ENCODE measurements around the gene SLC43A2. TPM values are rescaled to one million over a fixed set of nuclear protein-coding genes. Genes with fewer than 3 reads are reported as not detected.
A peak's percentile ranks its signal among the peaks of the same experiment; 100 is the strongest.

SLC43A2 gene
- total and polyA plus RNA-seq, 2 of the 13 experiments (the other 11 are each of a cell fraction or from before 2014, with no cell fraction given) = 7.3 to 20.0 TPM

DNA sequence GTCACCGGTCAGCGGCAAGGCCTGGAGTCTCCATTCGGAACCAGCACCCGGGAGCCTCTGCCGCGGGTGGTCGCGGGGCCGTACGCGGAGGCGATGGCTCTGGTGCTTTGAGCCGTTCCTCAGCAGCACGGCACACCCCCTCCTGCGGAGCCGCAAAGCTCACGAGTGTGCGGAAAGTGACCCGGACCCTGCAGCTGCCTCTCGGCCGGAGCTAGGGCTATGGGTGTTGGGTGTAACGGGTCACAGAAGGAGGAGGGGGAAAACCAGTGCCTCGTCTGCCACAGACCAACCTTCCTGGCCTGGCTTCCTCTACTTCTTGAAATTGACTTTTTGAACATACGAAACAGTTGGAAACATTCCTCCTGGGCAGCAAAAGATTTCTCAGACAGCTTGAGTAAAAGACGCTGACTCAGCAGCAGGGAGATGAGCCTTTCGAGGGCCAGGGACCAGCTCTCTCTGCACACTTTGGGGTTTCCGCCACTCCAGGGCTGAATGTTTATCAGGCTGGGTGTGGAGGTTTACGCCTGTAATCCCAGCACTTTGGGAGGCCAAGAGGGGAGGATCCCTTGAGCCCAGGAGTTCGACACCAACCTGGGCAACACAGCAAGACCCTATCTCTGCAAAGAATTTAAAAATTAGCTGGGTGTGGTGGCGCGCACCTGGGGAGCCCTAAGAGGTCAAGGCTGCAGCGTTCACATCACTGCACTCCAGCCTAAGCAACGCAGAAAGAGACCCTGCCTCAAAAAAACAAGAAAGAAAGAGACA lies 39.6 kb downstream of the SLC43A2 start:
- TF ChIP-seq, protein P1, sequence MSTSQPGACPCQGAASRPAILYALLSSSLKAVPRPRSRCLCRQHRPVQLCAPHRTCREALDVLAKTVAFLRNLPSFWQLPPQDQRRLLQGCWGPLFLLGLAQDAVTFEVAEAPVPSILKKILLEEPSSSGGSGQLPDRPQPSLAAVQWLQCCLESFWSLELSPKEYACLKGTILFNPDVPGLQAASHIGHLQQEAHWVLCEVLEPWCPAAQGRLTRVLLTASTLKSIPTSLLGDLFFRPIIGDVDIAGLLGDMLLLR (CRISPR knock-in tag; IDR thresholded peaks at IDR 0.05) = no peak
- TF ChIP-seq YEATS2 (CRISPR knock-in tag; IDR thresholded peaks at IDR 0.05; ENCODE audit: borderline replicate concordance) (no peak), NFIB (CRISPR knock-in tag; IDR thresholded peaks at IDR 0.05; ENCODE audit: borderline replicate concordance) (no peak), ZNF121 (CRISPR knock-in tag; IDR thresholded peaks at IDR 0.05) (peak; percentile 85), HNRNPLL (IDR thresholded peaks at IDR 0.05; ENCODE audit: low read depth, low read length, poor library complexity, severe bottlenecking) (no peak), ZNF441 (CRISPR knock-in tag; IDR thresholded peaks at IDR 0.05; ENCODE audit: borderline replicate concordance) (no peak), ZNF607 (CRISPR knock-in tag; IDR thresholded peaks at IDR 0.05; ENCODE audit: borderline replicate concordance) (0 out of 2 replicates have a peak, but pooled peaks have one; percentile 23), TCF12 (IDR thresholded peaks at IDR 0.05) (no peak), TCF12 (CRISPR knock-in tag; IDR thresholded peaks at IDR 0.05) (no peak), MAFF (IDR thresholded peaks at IDR 0.05; ENCODE audit: low read depth, low read length) (peak; percentile 98), ZNF577 (CRISPR knock-in tag; IDR thresholded peaks at IDR 0.05; ENCODE audit: borderline replicate concordance, low read depth) (no peak), ZNF3 (CRISPR knock-in tag; IDR thresholded peaks at IDR 0.05) (no peak), USF2 (IDR thresholded peaks at IDR 0.05; ENCODE audit: low read depth, low read length) (no peak), USF2 (CRISPR knock-in tag; IDR thresholded peaks at IDR 0.05; ENCODE audit: borderline replicate concordance) (no peak), ZNF616 (CRISPR knock-in tag; IDR thresholded peaks at IDR 0.05; ENCODE audit: low read depth) (no peak), ZNF816 (CRISPR knock-in tag; IDR thresholded peaks at IDR 0.05; ENCODE audit: borderline replicate concordance) (no peak), MAFK (conservative IDR thresholded peaks at IDR 0.05 in 1 of 2, IDR thresholded peaks at IDR 0.05 in 1 of 2; ENCODE audit: low read length in 2 of 2) (peak; percentile 98 to 99), MAFG (CRISPR knock-in tag; IDR thresholded peaks at IDR 0.05) (peak; percentile 83)
- TF ChIP-seq, protein P2, sequence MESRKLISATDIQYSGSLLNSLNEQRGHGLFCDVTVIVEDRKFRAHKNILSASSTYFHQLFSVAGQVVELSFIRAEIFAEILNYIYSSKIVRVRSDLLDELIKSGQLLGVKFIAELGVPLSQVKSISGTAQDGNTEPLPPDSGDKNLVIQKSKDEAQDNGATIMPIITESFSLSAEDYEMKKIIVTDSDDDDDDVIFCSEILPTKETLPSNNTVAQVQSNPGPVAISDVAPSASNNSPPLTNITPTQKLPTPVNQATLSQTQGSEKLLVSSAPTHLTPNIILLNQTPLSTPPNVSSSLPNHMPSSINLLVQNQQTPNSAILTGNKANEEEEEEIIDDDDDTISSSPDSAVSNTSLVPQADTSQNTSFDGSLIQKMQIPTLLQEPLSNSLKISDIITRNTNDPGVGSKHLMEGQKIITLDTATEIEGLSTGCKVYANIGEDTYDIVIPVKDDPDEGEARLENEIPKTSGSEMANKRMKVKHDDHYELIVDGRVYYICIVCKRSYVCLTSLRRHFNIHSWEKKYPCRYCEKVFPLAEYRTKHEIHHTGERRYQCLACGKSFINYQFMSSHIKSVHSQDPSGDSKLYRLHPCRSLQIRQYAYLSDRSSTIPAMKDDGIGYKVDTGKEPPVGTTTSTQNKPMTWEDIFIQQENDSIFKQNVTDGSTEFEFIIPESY (CRISPR knock-in tag; IDR thresholded peaks at IDR 0.05) = peak; percentile 58
- in situ Hi-C loops (cut with HindIII; ENCODE audit: extremely low pct_ligation_motif_present, low pct_unique_long_range_greater_than_20kb) (no loop called here), intact Hi-C loops (cut with micrococcal nuclease; ENCODE audit: unreplicated experiment) (no loop called here)
- H2AFZ ChIP-seq (ENCODE audit: low read length) = no peak overlapping the region
- H3K27ac ChIP-seq (ENCODE audit: extremely low read length, insufficient read depth, low read length) = no peak overlapping the region
- H3K9ac ChIP-seq (ENCODE audit: insufficient read depth, low read depth, low read length) = no peak overlapping the region
- CTCF ChIA-PET (ENCODE audit: low intra/inter-chr PET ratio, low total read pairs) = no interaction called here
- no peak overlapping the region for H3K4me3 ChIP-seq (replicated peaks in 1 of 3; ENCODE audit: insufficient read depth in 1 of 3, low read depth in 2 of 3, low read length in 3 of 3)
- POLR2A ChIA-PET = interaction anchor here (1.3 kb wide), 1 partner anchor 9 kb away, joined by 7 read pairs; no protein-coding TSS in a partner anchor
- H4K20me1 ChIP-seq (ENCODE audit: insufficient read depth, low read length) = no peaks in the 10 kb centered on the region
- FAIRE-seq (no peak), ATAC-seq (no peak), DNase-seq (ENCODE audit: low spot score) (no peak)
- H3K9me3 ChIP-seq (ENCODE audit: low read length) = no peaks in the 10 kb centered on the region
- H3K4me1 ChIP-seq (ENCODE audit: insufficient read depth, low read length) = peaks cover 80% of the 10 kb centered on the region
- H3K79me2 ChIP-seq (ENCODE audit: insufficient read depth, low read length) = no peaks in the 10 kb centered on the region
- BruUV-seq (replicated peaks) = no TSS peak
- no peaks in the 10 kb centered on the region for H3K27me3 ChIP-seq (ENCODE audit: control insufficient read depth in 1 of 2, insufficient read depth in 2 of 2, low read length in 2 of 2)
- H3K4me2 ChIP-seq (ENCODE audit: low read depth, low read length) = no peak overlapping the region
- 98% methylated on average over 33 of the region's 33 CpGs for WGBS (ENCODE audit: low lambda C conversion rate)
- H3K36me3 ChIP-seq (replicated peaks in 1 of 2; ENCODE audit: control insufficient read depth in 1 of 2, insufficient read depth in 2 of 2, low read length in 2 of 2) = peaks cover 0 to 1% of the 10 kb centered on the region in 2 experiments; a peak in 3 of 5 replicates

All from HepG2 (cell line).